Measurements from ENCODE around the gene ZNF548. TPM values are rescaled to one million over a fixed set of nuclear protein-coding genes. Genes with fewer than 3 reads are reported as not detected.

The ZNF548 gene
- total RNA-seq, 1 experiment from 2014 or later: 18.0 TPM

DNA sequence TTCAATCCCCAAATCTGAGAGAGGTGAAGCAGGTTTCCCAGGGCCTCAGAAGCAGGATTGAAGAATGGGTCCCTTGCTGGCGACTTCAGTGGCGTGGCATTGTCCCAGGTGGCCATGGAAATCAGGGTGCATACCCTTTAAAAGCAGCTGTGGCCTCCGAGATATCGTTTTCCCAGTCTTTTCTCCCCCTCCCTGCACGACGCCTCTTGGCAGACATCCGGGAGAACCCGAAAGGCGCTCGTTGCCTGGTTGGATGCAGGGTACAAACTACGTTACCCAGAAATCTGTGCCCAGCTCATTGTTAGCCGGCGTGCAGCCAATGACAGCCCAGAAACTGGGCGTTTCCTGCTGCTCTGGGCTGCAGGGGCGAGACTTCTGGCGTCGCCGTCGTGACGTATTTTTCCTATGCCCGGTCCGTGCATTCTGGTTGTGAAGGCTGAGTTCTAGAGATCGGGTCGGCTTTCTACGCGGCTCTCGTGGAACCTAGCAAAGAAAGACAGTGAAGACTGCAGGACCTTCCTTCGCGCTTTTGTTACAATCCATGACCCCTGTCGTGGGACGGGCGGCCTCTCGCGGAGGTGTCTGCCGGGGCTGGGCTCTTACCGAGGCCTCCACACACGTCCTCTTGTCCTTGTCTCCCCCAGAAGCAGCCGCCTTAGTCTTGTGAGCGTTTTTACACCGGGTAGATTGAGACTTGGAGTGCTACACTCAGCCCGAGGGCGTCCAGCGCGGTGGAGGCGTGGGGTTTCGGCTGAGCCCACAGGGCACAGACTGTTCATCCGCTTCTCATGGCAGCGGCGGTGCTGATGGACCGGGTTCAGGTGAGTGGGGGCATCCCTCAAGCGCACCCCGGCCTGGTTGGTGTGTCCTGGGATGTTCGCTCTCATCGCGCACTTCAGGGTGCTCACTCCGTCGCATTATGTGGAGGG, 38.5 kb upstream of the ZNF548 start, which contains the start of gene ZNF304:
ZNF304 (plus strand) TSS at position 395 of the 929 bp plus-strand sequence; CDS start at position 789, 394 bp downstream.
- Histone ChIP-seq H3K9me2 (ENCODE audit: insufficient read depth) (no peaks in the 10 kb centered on the region), H3F3A (ENCODE audit: insufficient read depth, low read depth) (no peaks in the 10 kb centered on the region), H3K27me3 (ENCODE audit: insufficient read depth, low read depth) (no peaks in the 10 kb centered on the region), H3K27ac (0 out of 2 replicates have a peak within 1 kb of the TSS, but pooled peaks have one; percentile 16), H3K79me2 (ENCODE audit: low read depth) (peaks cover 32% of the 10 kb centered on the region), H3K9me3 (ENCODE audit: insufficient read depth, low read depth) (0 out of 2 replicates have a peak, but pooled peaks cover 5% of the 10 kb centered on the region), H3K4me3 (peak within 1 kb of the TSS; percentile 95), H3K4me2 (peak within 1 kb of the TSS; percentile 93), H3K4me1 (replicated peaks; ENCODE audit: insufficient read depth) (peaks cover 10% of the 10 kb centered on the region), H2AFZ (peak within 1 kb of the TSS; percentile 96), H3K36me3 (ENCODE audit: low read depth) (peaks cover 21% of the 10 kb centered on the region), H4K20me1 (ENCODE audit: insufficient read depth) (peaks cover 5% of the 10 kb centered on the region; the same call in 1 of the 2 replicates)
- intact Hi-C loops (cut with micrococcal nuclease; ENCODE audit: unreplicated experiment): loop anchor here (1.0 to 5.0 kb wide), 4 partner anchors 31 to 136 kb away; partner anchors contain the start of genes ZNF419, ZNF460, ZNF543 and ZNF805
- DNase-seq: peak; percentile 94 to 95
- ChIA-PET POLR2A (ENCODE audit: unreplicated experiment) (interaction anchor here (0.5 to 1.0 kb wide), 9 partner anchors 17 to 511 kb away, joined by 3 to 13 read pairs (median 4); partner anchors contain the start of genes ZNF416 and ZNF548), CTCF (no interaction called here)
- TF ChIP-seq, protein P1, sequence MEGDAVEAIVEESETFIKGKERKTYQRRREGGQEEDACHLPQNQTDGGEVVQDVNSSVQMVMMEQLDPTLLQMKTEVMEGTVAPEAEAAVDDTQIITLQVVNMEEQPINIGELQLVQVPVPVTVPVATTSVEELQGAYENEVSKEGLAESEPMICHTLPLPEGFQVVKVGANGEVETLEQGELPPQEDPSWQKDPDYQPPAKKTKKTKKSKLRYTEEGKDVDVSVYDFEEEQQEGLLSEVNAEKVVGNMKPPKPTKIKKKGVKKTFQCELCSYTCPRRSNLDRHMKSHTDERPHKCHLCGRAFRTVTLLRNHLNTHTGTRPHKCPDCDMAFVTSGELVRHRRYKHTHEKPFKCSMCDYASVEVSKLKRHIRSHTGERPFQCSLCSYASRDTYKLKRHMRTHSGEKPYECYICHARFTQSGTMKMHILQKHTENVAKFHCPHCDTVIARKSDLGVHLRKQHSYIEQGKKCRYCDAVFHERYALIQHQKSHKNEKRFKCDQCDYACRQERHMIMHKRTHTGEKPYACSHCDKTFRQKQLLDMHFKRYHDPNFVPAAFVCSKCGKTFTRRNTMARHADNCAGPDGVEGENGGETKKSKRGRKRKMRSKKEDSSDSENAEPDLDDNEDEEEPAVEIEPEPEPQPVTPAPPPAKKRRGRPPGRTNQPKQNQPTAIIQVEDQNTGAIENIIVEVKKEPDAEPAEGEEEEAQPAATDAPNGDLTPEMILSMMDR (conservative IDR thresholded peaks at IDR 0.05): no peak
- TF ChIP-seq EZH2 (IDR thresholded peaks at IDR 0.05; ENCODE audit: low read depth): no peak
- BruUV-seq (replicated peaks): TSS peak; percentile 51

DNA sequence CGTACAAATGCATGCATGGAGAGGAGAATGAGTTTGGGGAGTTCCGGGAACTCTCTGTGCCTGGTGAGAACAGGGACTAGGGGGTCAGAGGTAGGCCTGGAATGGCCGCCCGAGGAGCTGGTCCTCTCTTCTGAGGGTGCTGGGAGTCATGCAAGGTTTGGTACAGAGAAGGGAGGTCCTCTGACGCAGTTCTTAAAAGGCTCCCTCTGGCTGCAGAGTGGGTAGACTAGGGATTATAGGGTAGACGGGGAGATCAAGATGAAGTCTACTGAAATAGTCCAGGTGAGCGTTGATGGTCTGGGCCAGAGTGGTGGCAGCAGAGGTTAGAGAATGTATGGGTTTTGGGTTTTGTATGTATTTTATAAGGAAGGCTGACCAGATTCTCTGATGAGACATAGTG, 37.8 kb upstream of the ZNF548 start:
- Histone ChIP-seq H4K20me1 (ENCODE audit: insufficient read depth) (peaks cover 5% of the 10 kb centered on the region; the same call in 1 of the 2 replicates), H2AFZ (peak overlapping the region; percentile 96), H3K36me3 (ENCODE audit: low read depth) (peaks cover 28% of the 10 kb centered on the region), H3K4me2 (peak overlapping the region; percentile 93), H3K9me3 (ENCODE audit: insufficient read depth, low read depth) (0 out of 2 replicates have a peak, but pooled peaks cover 8% of the 10 kb centered on the region), H3K27ac (no peak overlapping the region), H3K9me2 (ENCODE audit: insufficient read depth) (no peaks in the 10 kb centered on the region), H3K4me1 (replicated peaks; ENCODE audit: insufficient read depth) (peaks cover 10% of the 10 kb centered on the region), H3F3A (ENCODE audit: insufficient read depth, low read depth) (no peaks in the 10 kb centered on the region), H3K4me3 (peak overlapping the region; percentile 95), H3K27me3 (ENCODE audit: insufficient read depth, low read depth) (no peaks in the 10 kb centered on the region), H3K79me2 (ENCODE audit: low read depth) (peaks cover 32% of the 10 kb centered on the region)
- TF ChIP-seq, protein P1 (conservative IDR thresholded peaks at IDR 0.05): no peak
- TF ChIP-seq EZH2 (IDR thresholded peaks at IDR 0.05; ENCODE audit: low read depth): no peak
- intact Hi-C loops (cut with micrococcal nuclease; ENCODE audit: unreplicated experiment): loop anchor here (1.0 to 5.0 kb wide), 4 partner anchors 32 to 135 kb away; partner anchors contain the start of genes ZNF419, ZNF460, ZNF543 and ZNF805
- no TSS peak for BruUV-seq (replicated peaks)
- POLR2A ChIA-PET (ENCODE audit: unreplicated experiment): no interaction called here
- CTCF ChIA-PET: no interaction called here
- no peak for DNase-seq

DNA sequence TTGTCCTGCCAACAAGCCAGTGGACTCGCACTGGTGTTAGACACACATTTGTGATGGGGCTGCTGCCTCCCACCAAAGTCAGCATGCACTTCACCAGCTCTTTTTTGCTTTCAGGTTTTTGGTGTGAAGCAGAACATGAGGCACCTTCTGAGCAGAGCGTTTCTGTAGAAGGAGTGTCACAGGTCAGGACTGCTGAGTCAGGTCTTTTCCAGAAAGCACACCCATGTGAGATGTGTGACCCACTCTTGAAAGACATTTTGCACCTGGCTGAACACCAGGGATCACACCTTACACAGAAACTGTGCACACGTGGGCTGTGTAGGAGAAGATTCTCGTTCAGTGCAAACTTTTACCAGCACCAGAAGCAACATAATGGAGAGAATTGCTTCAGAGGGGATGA, 33.7 kb upstream of the ZNF548 start:
- Histone ChIP-seq H3K4me2 (no peak overlapping the region), H4K20me1 (ENCODE audit: insufficient read depth) (peaks cover 5% of the 10 kb centered on the region; the same call in 1 of the 2 replicates), H3K9me3 (ENCODE audit: insufficient read depth, low read depth) (peaks cover 5% of the 10 kb centered on the region; the same call in 1 of the 2 replicates), H3K4me3 (no peak overlapping the region), H3K79me2 (ENCODE audit: low read depth) (peaks cover 32% of the 10 kb centered on the region), H3K4me1 (replicated peaks; ENCODE audit: insufficient read depth) (peaks cover 10% of the 10 kb centered on the region), H3F3A (ENCODE audit: insufficient read depth, low read depth) (peaks cover 3% of the 10 kb centered on the region), H2AFZ (no peak overlapping the region), H3K27ac (no peak overlapping the region), H3K36me3 (ENCODE audit: low read depth) (peaks cover 47% of the 10 kb centered on the region), H3K27me3 (ENCODE audit: insufficient read depth, low read depth) (no peaks in the 10 kb centered on the region), H3K9me2 (ENCODE audit: insufficient read depth) (no peaks in the 10 kb centered on the region)
- no TSS peak for BruUV-seq (replicated peaks)
- intact Hi-C loops (cut with micrococcal nuclease; ENCODE audit: unreplicated experiment): no loop called here
- DNase-seq: no peak
- ChIA-PET CTCF (no interaction called here), POLR2A (ENCODE audit: unreplicated experiment) (no interaction called here)
- TF ChIP-seq, protein P1 (conservative IDR thresholded peaks at IDR 0.05): no peak
- no peak for TF ChIP-seq EZH2 (IDR thresholded peaks at IDR 0.05; ENCODE audit: low read depth)

Measured in PC-9 (cell line).